GM18526 (cell line): Measurements from ENCODE around the gene COL6A1.

ENCODE experiments used
- POLR2A ChIP-seq: IDR thresholded peaks from 3 replicates; pipeline ENCODE4 v1.6.1; 2011; ENCODE audit not compliant: insufficient read length; ENCODE audit errors: extremely low read depth

COL6A1 gene

GRCh38 chr21:46048926-46049889 lies 67.6 kb downstream of the COL6A1 start:
- TF ChIP-seq POLR2A = no peak

GRCh38 chr21:46049890-46050667 lies 68.5 kb downstream of the COL6A1 start:
- no peak for TF ChIP-seq POLR2A

- TF ChIP-seq POLR2A = no peak
Observed at GRCh38 chr21:46050668-46051378, 69.3 kb downstream of the COL6A1 start.

GRCh38 chr21:46051379-46051770 lies 69.8 kb downstream of the COL6A1 start:
- no peak for TF ChIP-seq POLR2A

- TF ChIP-seq POLR2A = no peak
Observed at GRCh38 chr21:46051821-46052675, 70.5 kb downstream of the COL6A1 start.

- no peak for TF ChIP-seq POLR2A
Observed at GRCh38 chr21:46052703-46053651, 71.4 kb downstream of the COL6A1 start.

GRCh38 chr21:46054031-46054430 lies 72.5 kb downstream of the COL6A1 start:
- TF ChIP-seq POLR2A = no peak

- TF ChIP-seq POLR2A = no peak
Observed at GRCh38 chr21:46054451-46054881, 72.9 kb downstream of the COL6A1 start.
